ENCODE data around the gene TMEM52. TPM values are rescaled to one million over a fixed set of nuclear protein-coding genes. Genes with fewer than 3 reads are reported as not detected.
A peak's percentile ranks its signal among the peaks of the same experiment; 100 is the strongest.

TMEM52 gene
- total and polyA plus RNA-seq, 2 experiments from 2014 or later, result 4.2 to 7.1 TPM

GRCh38 chr1:1947493-1947892 is 28.4 kb upstream of the TMEM52 start:
- H3K4me1 ChIP-seq (ENCODE audit: low read depth), result peaks cover 3% of the 10 kb centered on the region
- H3K27me3 ChIP-seq, result no peaks in the 10 kb centered on the region
- H3K36me3 ChIP-seq, result no peaks in the 10 kb centered on the region
- no peaks in the 10 kb centered on the region for H3K9me3 ChIP-seq (ENCODE audit: low read depth)
- TF ChIP-seq CTCF (IDR thresholded peaks at IDR 0.05; ENCODE audit: low read depth, low read length), result no peak
- no peak for DNase-seq (ENCODE audit: low read depth in 1 of 2, low spot score in 1 of 2)
- no peak overlapping the region for H3K4me3 ChIP-seq
- H3K27ac ChIP-seq, result no peak overlapping the region

- no peak for TF ChIP-seq CTCF (IDR thresholded peaks at IDR 0.05; ENCODE audit: low read depth, low read length)
- DNase-seq (ENCODE audit: low read depth in 1 of 2, low spot score in 1 of 2), result peak in 1 of 2 donors; percentile 86
- H3K27me3 ChIP-seq, result no peaks in the 10 kb centered on the region
- peaks cover 3% of the 10 kb centered on the region for H3K4me1 ChIP-seq (ENCODE audit: low read depth)
- H3K27ac ChIP-seq, result no peak overlapping the region
- H3K4me3 ChIP-seq, result no peak overlapping the region
- no peaks in the 10 kb centered on the region for H3K36me3 ChIP-seq
- no peaks in the 10 kb centered on the region for H3K9me3 ChIP-seq (ENCODE audit: low read depth)
Observed at GRCh38 chr1:1946540-1946939, 27.5 kb upstream of the TMEM52 start.

GRCh38 chr1:1945782-1946393 is 26.8 kb upstream of the TMEM52 start:
- no peak overlapping the region for H3K4me3 ChIP-seq
- no peaks in the 10 kb centered on the region for H3K36me3 ChIP-seq
- H3K27me3 ChIP-seq, result no peaks in the 10 kb centered on the region
- no peak for TF ChIP-seq CTCF (IDR thresholded peaks at IDR 0.05; ENCODE audit: low read depth, low read length)
- peaks cover 3% of the 10 kb centered on the region for H3K4me1 ChIP-seq (ENCODE audit: low read depth)
- no peaks in the 10 kb centered on the region for H3K9me3 ChIP-seq (ENCODE audit: low read depth)
- no peak for DNase-seq (ENCODE audit: low read depth in 1 of 2, low spot score in 1 of 2)
- H3K27ac ChIP-seq, result no peak overlapping the region

- peak; percentile 87 for TF ChIP-seq CTCF (IDR thresholded peaks at IDR 0.05; ENCODE audit: low read depth, low read length)
- H3K27ac ChIP-seq, result no peak overlapping the region
- H3K4me3 ChIP-seq, result peak overlapping the region; percentile 24
Observed at GRCh38 chr1:1943834-1944570, 24.9 kb upstream of the TMEM52 start.

GRCh38 chr1:1942753-1943656 is 23.9 kb upstream of the TMEM52 start:
- H3K27me3 ChIP-seq, result no peaks in the 10 kb centered on the region
- no peak for DNase-seq (ENCODE audit: low read depth in 1 of 2, low spot score in 1 of 2)
- H3K27ac ChIP-seq, result no peak overlapping the region
- no peak overlapping the region for H3K4me3 ChIP-seq
- no peaks in the 10 kb centered on the region for H3K9me3 ChIP-seq (ENCODE audit: low read depth)
- H3K4me1 ChIP-seq (ENCODE audit: low read depth), result peaks cover 3% of the 10 kb centered on the region
- H3K36me3 ChIP-seq, result no peaks in the 10 kb centered on the region
- TF ChIP-seq CTCF (IDR thresholded peaks at IDR 0.05; ENCODE audit: low read depth, low read length), result no peak

More at GRCh38 chr1:1943834-1944570, 24.9 kb upstream of the TMEM52 start:
- H3K9me3 ChIP-seq (ENCODE audit: low read depth), result no peaks in the 10 kb centered on the region
- H3K4me1 ChIP-seq (ENCODE audit: low read depth), result peaks cover 3% of the 10 kb centered on the region
- H3K36me3 ChIP-seq, result no peaks in the 10 kb centered on the region
- no peaks in the 10 kb centered on the region for H3K27me3 ChIP-seq
- peak; percentile 42 to 73 for DNase-seq (ENCODE audit: low read depth in 1 of 2, low spot score in 1 of 2)

Measured in cardiac muscle cell (in vitro differentiated cells and primary cell).